B cell (primary cell): Measurements from ENCODE around the gene CFHR5. TPM values are rescaled to one million over a fixed set of nuclear protein-coding genes. Genes with fewer than 3 reads are reported as not detected.

Experiments used
- ATAC-seq: fragments of 200-7000 bp; cut with Tn5 transposase; one replicate; pipeline ENCODE4 v1.10.0; 2021; ENCODE audit warnings: low read depth, mild to moderate bottlenecking, moderate number of reproducible peaks, moderate library complexity
- CTCF ChIA-PET: fragments of 350-600 bp; sonication (Branson Sonifier 250); formaldehyde crosslinking; loops from one replicate; lab custom pipeline; 2021; ENCODE audit warnings: antibody characterized with exemption, inconsistent platforms; lab: Charles Lee
- POLR2A ChIA-PET: fragments of 350-600 bp; sonication (Branson Sonifier 250); formaldehyde crosslinking; loops from one replicate; lab custom pipeline; 2021; ENCODE audit warnings: antibody characterized with exemption; lab: Charles Lee
- DNase-seq: peaks from one replicate; pipeline ENCODE4 v3.0.0; 2013
- H2AFZ ChIP-seq: 2 replicates; pipeline ENCODE4 v1.6.1; 2012; ENCODE audit warnings: mild to moderate bottlenecking, low read depth, low read length; ENCODE audit not compliant: insufficient read depth, poor library complexity, severe bottlenecking
- H3K27ac ChIP-seq, 2 donors: 1 replicate in 1 of 2; 2 replicates in 1 of 2; pipeline ENCODE4 v1.5.1; 2012 to 2013; ENCODE audit warnings: low read length in 2 of 2, mild to moderate bottlenecking in 2 of 2, moderate library complexity in 1 of 2
- H3K27me3 ChIP-seq, 4 experiments: fragments of 200-600 bp in 1 of 4; sonication (generic) in 1 of 4; replicated peaks in 1 of 4; 1 replicate in 2 of 4; 2 replicates in 2 of 4; pipeline versions ENCODE4 v1.6.1 to v1.7.0; 2013 to 2016; ENCODE audit warnings: low read length in 3 of 4, mild to moderate bottlenecking in 2 of 4, mixed read lengths in 1 of 4, moderate library complexity in 1 of 4; ENCODE audit not compliant: insufficient read depth in 4 of 4, control insufficient read depth in 3 of 4; ENCODE audit errors: control extremely low read depth in 1 of 4
- H3K36me3 ChIP-seq, 2 experiments: replicated peaks in 1 of 2; 1 replicate in 1 of 2; 2 replicates in 1 of 2; pipeline versions ENCODE4 v1.6.1 to v1.7.1; 2013; ENCODE audit warnings: low read length in 1 of 2; ENCODE audit not compliant: insufficient read depth in 2 of 2, control insufficient read depth in 1 of 2; ENCODE audit errors: control extremely low read depth in 1 of 2, extremely low read depth in 1 of 2
- H3K4me1 ChIP-seq, 2 donors: fragments of 200-600 bp in 1 of 2; sonication (generic) in 1 of 2; 1 replicate in 1 of 2; 2 replicates in 1 of 2; pipeline versions ENCODE4 v1.5.1 to v1.6.1; 2013 to 2017; ENCODE audit warnings: low read length in 2 of 2; ENCODE audit not compliant: control insufficient read depth in 2 of 2, insufficient read depth in 2 of 2
- H3K4me2 ChIP-seq: replicated peaks from 2 replicates; pipeline ENCODE3; 2012; ENCODE audit warnings: mild to moderate bottlenecking, low read depth, low read length; ENCODE audit not compliant: poor library complexity, severe bottlenecking
- H3K4me3 ChIP-seq, 5 experiments: fragments of 200-600 bp in 1 of 5; sonication (generic) in 1 of 5; 1 replicate in 3 of 5; 2 replicates in 2 of 5; pipeline versions ENCODE4 v1.5.1 to v1.7.0; 2011 to 2016; ENCODE audit warnings: low read length in 4 of 5, mild to moderate bottlenecking in 4 of 5, low read depth in 2 of 5, control low read depth in 1 of 5, moderate library complexity in 1 of 5; ENCODE audit not compliant: insufficient read depth in 1 of 5; ENCODE audit errors: control extremely low read depth in 1 of 5, extremely low read depth in 1 of 5
- H3K79me2 ChIP-seq: fragments of 200-600 bp; sonication (generic); one replicate; pipeline ENCODE4 v1.6.0; 2016; ENCODE audit warnings: low read length; ENCODE audit not compliant: control insufficient read depth, insufficient read depth
- H3K9ac ChIP-seq: fragments of 200-600 bp; sonication (generic); 2 replicates; pipeline ENCODE4 v1.6.1; 2017; ENCODE audit warnings: mild to moderate bottlenecking, low read length, moderate library complexity
- H3K9me3 ChIP-seq, 3 donors: one replicate each; pipeline versions ENCODE4 v1.6.1 to v1.7.1; 2013; ENCODE audit warnings: low read length in 2 of 3; ENCODE audit not compliant: control insufficient read depth in 2 of 3, insufficient read depth in 1 of 3; ENCODE audit errors: control extremely low read depth in 1 of 3
- H4K20me1 ChIP-seq: 2 replicates; pipeline ENCODE4 v1.6.0; 2012; ENCODE audit warnings: mild to moderate bottlenecking, low read length; ENCODE audit not compliant: insufficient read depth, control insufficient read depth, poor library complexity, severe bottlenecking
- H3K27ac Mint-ChIP-seq: one replicate; pipeline ENCODE4 v1.8.0; 2021; ENCODE audit warnings: mixed read lengths
- H3K27me3 Mint-ChIP-seq: one replicate; pipeline ENCODE4 v1.8.0; 2021; ENCODE audit warnings: mixed read lengths
- H3K4me1 Mint-ChIP-seq: one replicate; pipeline ENCODE4 v1.8.0; 2021; ENCODE audit warnings: mixed read lengths
- H3K4me3 Mint-ChIP-seq: one replicate; pipeline ENCODE4 v1.8.0; 2021; ENCODE audit warnings: mixed read lengths
- H3K9me3 Mint-ChIP-seq: one replicate; pipeline ENCODE4 v1.8.0; 2022; ENCODE audit warnings: mixed read lengths; ENCODE audit not compliant: insufficient read depth
- EZH2 ChIP-seq: IDR thresholded peaks from 2 replicates; pipeline ENCODE4 v1.6.1; 2012; ENCODE audit warnings: borderline replicate concordance, low read depth, mild to moderate bottlenecking, moderate library complexity, low read length; ENCODE audit not compliant: insufficient read depth, poor library complexity, severe bottlenecking
- WGBS: methylation state at CpG from one replicate; pipeline ENCODE4 v1.1.5; 2013; ENCODE audit warnings: missing lambda C conversion rate; ENCODE audit not compliant: insufficient coverage; 5-methylcytosine and 5-hydroxymethylcytosine counted together
- intact Hi-C: fragments of 100-400 bp; cut with micrococcal nuclease; formaldehyde crosslinking; loops from one replicate; pipeline ENCODE4 v1.10.0; 2022
- polyA plus RNA-seq: library from polyadenylated mRNA; depleted of rRNA; stranded (reverse); fragments of >200 nt; gene quantifications from 2 replicates; pipeline ENCODE4 v1.2.3, GENCODE V29; 2012
- total RNA-seq, 2 donors: library from RNA; stranded (reverse); fragments of 120-200 nt in 1 of 2; gene quantifications; 1 replicate in 1 of 2; 2 replicates in 1 of 2; pipeline versions ENCODE4 v1.2.3 to v1.2.4, GENCODE V29; 2013 to 2022
- TF ChIP-seq, protein P1 (sequence below): fragments of 200-600 bp; IDR thresholded peaks from one replicate; pipeline ENCODE4 v1.8.0; 2022; ENCODE audit warnings: antibody characterized with exemption, mild to moderate bottlenecking

CFHR5 gene
- total and polyA plus RNA-seq, 2 donors (not counting 1 experiment from before 2014, with no cell fraction given) = not detected

DNA sequence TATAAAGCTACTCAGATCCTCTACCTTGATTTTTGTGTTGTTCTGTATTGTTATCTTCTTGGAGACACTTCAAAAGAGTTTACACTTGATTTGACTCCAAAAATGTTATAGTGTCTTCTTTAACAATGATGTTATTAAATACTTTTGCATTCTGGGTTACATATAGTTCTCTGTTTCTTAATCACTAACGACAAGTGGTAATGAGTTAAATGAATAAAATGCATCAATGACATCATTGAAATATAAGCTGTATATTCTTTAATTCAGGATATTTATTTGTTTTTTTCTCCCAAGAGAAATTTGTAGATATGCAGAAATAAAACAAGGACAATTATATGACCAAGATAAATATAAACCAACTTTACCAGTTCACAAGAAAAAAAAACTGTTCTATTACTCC, 7.2 kb upstream of the CFHR5 start:
- intact Hi-C loops = no loop called here
- no peaks in the 10 kb centered on the region for H3K9me3 Mint-ChIP-seq
- H3K27me3 ChIP-seq = no peaks in the 10 kb centered on the region
- no peaks in the 10 kb centered on the region for H3K79me2 ChIP-seq
- H3K9me3 ChIP-seq = no peaks in the 10 kb centered on the region
- CTCF ChIA-PET = no interaction called here
- H3K4me2 ChIP-seq = no peak overlapping the region
- no peaks in the 10 kb centered on the region for H3K4me1 Mint-ChIP-seq
- H4K20me1 ChIP-seq = no peaks in the 10 kb centered on the region
- H3K4me3 ChIP-seq = no peak overlapping the region
- H3K27ac Mint-ChIP-seq = no peak overlapping the region
- H3K27ac ChIP-seq = no peak overlapping the region
- POLR2A ChIA-PET = no interaction called here
- DNase-seq (no peak), ATAC-seq (no peak)
- no peaks in the 10 kb centered on the region for H3K27me3 Mint-ChIP-seq
- H3K4me1 ChIP-seq = no peaks in the 10 kb centered on the region
- H2AFZ ChIP-seq = no peak overlapping the region
- H3K4me3 Mint-ChIP-seq = no peak overlapping the region
- no CpG with 5 or more reads among the region's 1 CpG for WGBS
- no peaks in the 10 kb centered on the region for H3K36me3 ChIP-seq
- H3K9ac ChIP-seq = no peak overlapping the region
- TF ChIP-seq EZH2 = no peak
- TF ChIP-seq, protein P1, sequence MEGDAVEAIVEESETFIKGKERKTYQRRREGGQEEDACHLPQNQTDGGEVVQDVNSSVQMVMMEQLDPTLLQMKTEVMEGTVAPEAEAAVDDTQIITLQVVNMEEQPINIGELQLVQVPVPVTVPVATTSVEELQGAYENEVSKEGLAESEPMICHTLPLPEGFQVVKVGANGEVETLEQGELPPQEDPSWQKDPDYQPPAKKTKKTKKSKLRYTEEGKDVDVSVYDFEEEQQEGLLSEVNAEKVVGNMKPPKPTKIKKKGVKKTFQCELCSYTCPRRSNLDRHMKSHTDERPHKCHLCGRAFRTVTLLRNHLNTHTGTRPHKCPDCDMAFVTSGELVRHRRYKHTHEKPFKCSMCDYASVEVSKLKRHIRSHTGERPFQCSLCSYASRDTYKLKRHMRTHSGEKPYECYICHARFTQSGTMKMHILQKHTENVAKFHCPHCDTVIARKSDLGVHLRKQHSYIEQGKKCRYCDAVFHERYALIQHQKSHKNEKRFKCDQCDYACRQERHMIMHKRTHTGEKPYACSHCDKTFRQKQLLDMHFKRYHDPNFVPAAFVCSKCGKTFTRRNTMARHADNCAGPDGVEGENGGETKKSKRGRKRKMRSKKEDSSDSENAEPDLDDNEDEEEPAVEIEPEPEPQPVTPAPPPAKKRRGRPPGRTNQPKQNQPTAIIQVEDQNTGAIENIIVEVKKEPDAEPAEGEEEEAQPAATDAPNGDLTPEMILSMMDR = no peak

DNA sequence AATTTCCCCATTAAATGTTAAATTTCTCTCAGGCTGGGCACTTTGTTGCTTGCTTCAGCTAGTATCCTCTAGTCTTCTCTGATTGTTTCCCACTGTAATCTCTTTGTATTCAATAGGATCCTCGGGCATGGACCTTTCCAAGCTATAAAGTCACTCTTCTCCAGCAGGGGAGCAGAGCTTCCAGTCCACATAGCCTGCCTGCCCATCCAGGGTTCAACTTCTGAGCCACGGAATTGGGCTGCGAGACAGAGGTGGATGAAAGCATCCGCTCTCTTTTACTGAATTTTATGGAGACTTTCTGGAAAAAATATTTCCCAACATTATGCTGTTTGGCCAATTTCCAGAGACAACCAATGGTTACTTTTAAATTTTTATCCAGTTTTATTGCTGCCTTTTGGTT, 1.1 kb upstream of the CFHR5 start:
- DNase-seq = no peak
- H3K36me3 ChIP-seq = no peaks in the 10 kb centered on the region
- H3K4me2 ChIP-seq = no peak overlapping the region
- intact Hi-C loops = no loop called here
- H3K79me2 ChIP-seq = no peaks in the 10 kb centered on the region
- Mint-ChIP-seq H3K4me3 (no peak overlapping the region), H3K4me1 (no peaks in the 10 kb centered on the region), H3K9me3 (no peaks in the 10 kb centered on the region), H3K27ac (no peak overlapping the region), H3K27me3 (no peaks in the 10 kb centered on the region)
- no peaks in the 10 kb centered on the region for H3K9me3 ChIP-seq
- ChIA-PET POLR2A (no interaction called here), CTCF (no interaction called here)
- no peaks in the 10 kb centered on the region for H3K4me1 ChIP-seq
- no peak overlapping the region for H2AFZ ChIP-seq
- 81% methylated on average over 3 of the region's 4 CpGs for WGBS
- TF ChIP-seq, protein P1 = no peak
- TF ChIP-seq EZH2 = no peak
- H3K4me3 ChIP-seq = no peak overlapping the region
- H4K20me1 ChIP-seq = no peaks in the 10 kb centered on the region
- no peaks in the 10 kb centered on the region for H3K27me3 ChIP-seq
- H3K27ac ChIP-seq = no peak overlapping the region
- H3K9ac ChIP-seq = no peak overlapping the region
- no peak for ATAC-seq
